SU-DHL-6 (cell line): ENCODE results near the gene RAB27B.

Experiments
- H2AFZ ChIP-seq: fragments of 200-600 bp; sonication (generic); 2 replicates; pipeline ENCODE4 v1.6.1; 2014; ENCODE audit warnings: low read depth, mild to moderate bottlenecking, moderate library complexity, mixed read lengths, antibody characterized with exemption, low read length; ENCODE audit not compliant: severe bottlenecking
- H3F3A ChIP-seq: fragments of 200-600 bp; shearing (Covaris generic); 2 replicates; pipeline ENCODE4 v1.6.0; 2016; ENCODE audit warnings: antibody characterized with exemption, mild to moderate bottlenecking; ENCODE audit not compliant: insufficient read depth
- H3K27ac ChIP-seq: fragments of 200-600 bp; sonication (generic); 2 replicates; pipeline ENCODE4 v1.5.1; 2016; ENCODE audit warnings: low read depth, mild to moderate bottlenecking, low read length, moderate library complexity, mixed read lengths
- H3K27me3 ChIP-seq: fragments of 200-600 bp; sonication (generic), shearing (Covaris generic); 2 replicates; pipeline ENCODE4 v1.6.0; 2014; ENCODE audit warnings: mild to moderate bottlenecking, low read length
- H3K36me3 ChIP-seq: fragments of 200-600 bp; sonication (generic); 2 replicates; pipeline ENCODE4 v1.6.1; 2014; ENCODE audit warnings: mild to moderate bottlenecking, low read length, mixed read lengths
- H3K4me2 ChIP-seq: fragments of 300-600, 200-600 bp; shearing (Covaris generic), sonication (generic); 2 replicates; pipeline ENCODE4 v1.6.0; 2014; ENCODE audit warnings: low read length, low read depth, mild to moderate bottlenecking; ENCODE audit not compliant: poor library complexity, severe bottlenecking
- H3K4me3 ChIP-seq: fragments of 200-600 bp; sonication (generic); 2 replicates; pipeline ENCODE4 v1.5.1; 2014; ENCODE audit warnings: antibody characterized with exemption, low read length, mild to moderate bottlenecking, mixed read lengths; ENCODE audit not compliant: insufficient read depth, poor library complexity, severe bottlenecking
- H3K79me2 ChIP-seq: fragments of 200-600 bp; sonication (generic); 2 replicates; pipeline ENCODE4 v1.6.1; 2014; ENCODE audit warnings: mild to moderate bottlenecking, low read length, moderate library complexity; ENCODE audit not compliant: insufficient read depth
- H3K9ac ChIP-seq: fragments of 200-600 bp; sonication (generic); 2 replicates; pipeline ENCODE4 v1.7.0; 2014; ENCODE audit warnings: mild to moderate bottlenecking, low read length
- H3K9me2 ChIP-seq: fragments of 200-600 bp; sonication (generic); replicated peaks from 2 replicates; pipeline ENCODE4 v1.6.1; 2014; ENCODE audit warnings: low read length; ENCODE audit not compliant: insufficient read depth
- H3K9me3 ChIP-seq: fragments of 200-600 bp; sonication (generic); 2 replicates; pipeline ENCODE4 v1.6.1; 2014; ENCODE audit warnings: low read length, mixed read lengths; ENCODE audit not compliant: insufficient read depth
- H4K20me1 ChIP-seq: fragments of 200-600 bp; sonication (generic); 2 replicates; pipeline ENCODE4 v1.6.1; 2014; ENCODE audit warnings: low read depth, mild to moderate bottlenecking, antibody characterized with exemption, low read length, moderate library complexity, mixed read lengths
- CTCF ChIP-seq: fragments of 200-600 bp; sonication (generic); IDR thresholded peaks from one replicate; pipeline ENCODE4 v1.5.1; 2017; ENCODE audit warnings: antibody characterized with exemption, mild to moderate bottlenecking, low read length, moderate library complexity; ENCODE audit not compliant: insufficient read depth, poor library complexity, severe bottlenecking
- EZH2phosphoT487 ChIP-seq: fragments of 200-600 bp; sonication (generic), shearing (Covaris generic); conservative IDR thresholded peaks from 2 replicates; pipeline ENCODE4 v1.6.1; 2018; ENCODE audit warnings: mild to moderate bottlenecking, antibody characterized with exemption, low read length, moderate library complexity, mixed read lengths

Gene RAB27B

GRCh38 chr18:54830866-54831265, 2.6 kb downstream of the RAB27B start:
- Histone ChIP-seq H3K4me2 (no peak overlapping the region), H3K4me3 (no peak overlapping the region), H3K9me2 (no peaks in the 10 kb centered on the region), H4K20me1 (no peaks in the 10 kb centered on the region), H3K9ac (no peak overlapping the region), H3K27me3 (no peaks in the 10 kb centered on the region; the same call in 1 of the 2 replicates), H3F3A (no peaks in the 10 kb centered on the region), H2AFZ (no peak overlapping the region), H3K9me3 (no peaks in the 10 kb centered on the region; the same call in 1 of the 2 replicates), H3K79me2 (no peaks in the 10 kb centered on the region), H3K36me3 (no peaks in the 10 kb centered on the region), H3K27ac (no peak overlapping the region)
- TF ChIP-seq CTCF, result no peak
- no peak for TF ChIP-seq EZH2phosphoT487

- Histone ChIP-seq H3K9ac (no peak overlapping the region), H3K36me3 (no peaks in the 10 kb centered on the region), H3K4me2 (no peak overlapping the region), H3K27ac (no peak overlapping the region), H4K20me1 (no peaks in the 10 kb centered on the region), H3K79me2 (no peaks in the 10 kb centered on the region), H3K9me3 (no peaks in the 10 kb centered on the region; the same call in 1 of the 2 replicates), H3K4me3 (no peak overlapping the region), H3K27me3 (no peaks in the 10 kb centered on the region; the same call in 1 of the 2 replicates), H3F3A (no peaks in the 10 kb centered on the region), H2AFZ (no peak overlapping the region), H3K9me2 (no peaks in the 10 kb centered on the region)
- TF ChIP-seq CTCF, result no peak
- no peak for TF ChIP-seq EZH2phosphoT487
Observed at GRCh38 chr18:54835944-54836343, 7.7 kb downstream of the RAB27B start.

GRCh38 chr18:54843314-54843713, 15.0 kb downstream of the RAB27B start:
- Histone ChIP-seq H3K36me3 (no peaks in the 10 kb centered on the region), H3K9me3 (no peaks in the 10 kb centered on the region), H3K4me3 (no peak overlapping the region), H3K9me2 (no peaks in the 10 kb centered on the region), H3K79me2 (no peaks in the 10 kb centered on the region), H4K20me1 (no peaks in the 10 kb centered on the region), H3K27ac (no peak overlapping the region), H3K27me3 (no peaks in the 10 kb centered on the region; the same call in 1 of the 2 replicates), H3F3A (no peaks in the 10 kb centered on the region), H3K9ac (no peak overlapping the region), H3K4me2 (no peak overlapping the region), H2AFZ (no peak overlapping the region)
- TF ChIP-seq CTCF (no peak), EZH2phosphoT487 (no peak)
